HG02571 (cell line): ENCODE measurements around the gene PDE4B.

Experiments used
- ATAC-seq: cut with Tn5 transposase; IDR thresholded peaks from one replicate; pipeline ENCODE4 v1.9.1; 2021; ENCODE audit warnings: mild to moderate bottlenecking, moderate library complexity; ENCODE audit not compliant: unreplicated experiment

The PDE4B gene

DNA sequence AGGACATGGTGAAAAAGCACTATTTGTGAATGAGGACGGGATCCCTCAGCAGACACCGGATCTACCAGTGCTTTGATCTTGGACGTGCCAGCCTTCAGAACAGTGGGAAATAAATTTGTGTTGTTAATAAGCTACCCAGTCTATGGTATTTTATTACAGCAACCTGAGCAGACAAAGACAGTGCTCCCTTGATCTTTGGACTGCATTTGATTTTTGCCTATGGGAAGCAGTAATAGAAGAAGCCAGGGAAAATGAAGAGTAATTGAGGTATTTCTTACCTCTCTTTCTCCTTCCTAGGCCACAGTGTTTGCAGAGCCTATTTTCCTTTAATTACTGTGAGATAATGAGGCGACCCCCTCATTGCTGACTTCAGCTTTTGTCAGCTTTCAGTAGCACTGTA is 87.9 kb downstream of the PDE4B start:
- ATAC-seq, result no peak

DNA sequence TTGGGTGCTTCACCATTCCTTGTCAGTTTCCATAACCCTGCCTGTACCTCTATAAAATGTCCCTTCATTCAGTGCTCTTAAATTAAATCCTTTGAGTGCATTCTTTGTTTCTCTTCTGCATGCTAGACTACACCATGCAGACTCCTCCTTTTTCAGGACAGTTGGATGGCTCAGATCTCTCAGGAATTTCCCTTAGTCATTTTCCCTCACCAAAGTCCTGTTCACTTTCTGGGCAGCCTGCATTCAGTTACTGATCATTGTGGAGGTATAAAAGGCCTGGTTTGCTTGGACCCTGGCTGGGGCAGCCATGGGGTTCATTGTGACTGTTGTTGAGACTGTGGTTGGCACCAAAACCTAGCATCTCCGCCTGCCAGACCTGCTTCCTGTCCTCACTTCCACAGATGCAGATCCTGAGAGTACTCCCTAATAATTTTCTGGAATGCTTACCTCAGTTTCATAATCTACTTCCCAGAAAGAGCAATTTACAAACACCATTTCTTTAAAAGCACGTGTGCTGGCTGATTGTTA is 88.4 kb downstream of the PDE4B start:
- no peak for ATAC-seq

DNA sequence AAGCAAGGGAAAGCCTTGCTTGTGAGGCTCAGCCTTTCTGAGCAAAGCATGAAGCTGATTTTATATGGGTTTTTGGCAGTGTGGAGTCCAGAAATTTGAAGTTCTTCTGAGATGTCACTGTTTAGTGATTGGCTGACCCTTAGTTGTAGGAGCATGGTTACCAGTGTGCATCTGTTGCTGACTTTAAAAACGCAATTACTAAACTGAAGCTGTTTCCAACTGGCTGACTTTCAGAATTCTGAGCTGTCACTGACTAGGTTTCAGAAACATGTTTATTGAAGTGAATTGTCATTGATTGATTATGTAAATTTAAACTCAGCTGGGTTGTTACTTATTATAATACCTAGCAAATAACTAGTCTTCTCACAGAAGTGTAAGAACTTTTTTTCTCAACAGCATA is 89.4 kb downstream of the PDE4B start:
- no peak for ATAC-seq

DNA sequence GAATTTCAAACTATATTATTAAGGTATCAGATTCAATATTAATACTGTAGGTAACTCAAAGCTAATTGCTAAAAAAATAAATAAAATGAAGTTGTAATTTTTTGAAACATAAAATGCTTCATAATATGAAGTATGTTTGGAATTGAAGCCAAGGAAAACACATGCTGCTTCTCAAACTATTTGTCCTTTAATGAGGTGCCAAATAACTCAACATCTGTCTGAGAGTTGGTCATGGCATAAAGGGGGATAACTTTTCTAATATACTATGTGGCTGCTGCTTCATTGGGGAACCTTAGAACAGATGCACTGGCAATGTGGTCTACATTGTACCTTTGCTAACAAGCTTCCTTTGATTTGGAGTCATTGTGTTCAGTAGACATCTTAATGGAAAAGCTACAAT is 96.7 kb downstream of the PDE4B start:
- ATAC-seq, result no peak

DNA sequence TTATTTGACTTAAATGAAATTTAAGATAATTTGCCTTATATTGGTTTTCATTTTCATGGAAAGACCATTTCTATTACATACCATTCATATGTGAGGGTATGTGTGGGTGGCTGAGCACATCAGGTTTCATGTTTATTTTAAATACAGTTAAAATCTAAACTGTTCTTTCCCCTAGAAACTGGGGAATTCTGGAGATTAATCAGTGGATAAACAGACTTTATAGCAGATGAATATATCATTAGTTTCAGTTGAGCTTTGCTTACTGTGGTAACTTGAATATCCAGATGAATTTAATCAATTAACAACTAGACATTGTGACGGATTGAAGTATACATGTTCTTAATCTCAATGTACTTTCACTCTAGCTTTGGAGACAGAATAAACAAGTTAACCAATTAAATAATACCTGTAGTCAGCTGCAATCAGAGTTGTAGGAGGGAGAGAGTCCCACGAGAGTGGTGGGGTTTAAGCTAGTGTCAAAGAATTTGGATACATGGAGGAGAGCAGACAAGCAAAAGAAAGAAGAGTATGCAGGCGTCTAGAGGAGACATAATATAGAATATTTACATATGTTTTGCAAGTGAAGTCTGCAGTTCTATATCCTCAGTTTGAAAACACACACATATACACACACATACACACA is 97.6 kb downstream of the PDE4B start:
- no peak for ATAC-seq

DNA sequence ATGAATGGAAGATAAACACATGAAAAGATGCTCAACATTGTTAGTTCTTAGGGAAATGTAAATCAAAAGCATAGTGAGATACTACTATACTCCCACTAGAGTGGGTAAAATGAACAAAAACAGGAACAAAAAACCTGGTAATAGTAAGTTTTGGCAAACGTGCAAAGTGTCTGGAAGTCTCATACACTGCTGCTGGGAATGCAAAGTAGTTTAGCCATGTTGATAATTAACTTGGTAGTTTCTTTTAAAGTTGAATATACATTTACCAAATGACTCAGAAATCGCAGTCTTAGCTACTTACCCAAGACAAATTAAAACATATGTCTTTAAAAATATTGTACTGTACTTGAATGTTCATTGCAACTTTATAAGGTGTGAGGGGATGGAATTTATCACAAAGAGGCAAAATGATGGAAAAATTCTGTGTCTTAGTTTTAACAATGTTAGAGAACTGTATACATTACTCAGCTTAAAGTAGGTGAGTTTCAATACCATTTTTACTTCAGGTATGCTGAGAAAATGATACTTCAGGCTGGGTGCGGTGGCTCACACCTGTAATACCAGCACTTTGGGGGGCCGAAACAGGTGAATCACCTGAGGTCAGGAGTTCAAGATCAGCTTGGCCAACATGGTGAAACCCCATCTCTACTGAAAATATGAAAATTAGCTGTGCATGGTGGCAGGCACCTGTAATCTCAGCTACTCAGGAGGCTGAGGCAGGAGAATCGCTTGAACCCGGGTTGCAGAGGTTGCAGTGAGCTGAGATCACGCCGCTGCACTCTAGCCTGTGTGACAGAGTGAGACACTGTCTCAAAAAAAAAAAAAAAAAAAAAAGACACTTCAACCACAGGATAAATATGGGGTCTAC is 102.3 kb downstream of the PDE4B start:
- peak; percentile 79 for ATAC-seq

DNA sequence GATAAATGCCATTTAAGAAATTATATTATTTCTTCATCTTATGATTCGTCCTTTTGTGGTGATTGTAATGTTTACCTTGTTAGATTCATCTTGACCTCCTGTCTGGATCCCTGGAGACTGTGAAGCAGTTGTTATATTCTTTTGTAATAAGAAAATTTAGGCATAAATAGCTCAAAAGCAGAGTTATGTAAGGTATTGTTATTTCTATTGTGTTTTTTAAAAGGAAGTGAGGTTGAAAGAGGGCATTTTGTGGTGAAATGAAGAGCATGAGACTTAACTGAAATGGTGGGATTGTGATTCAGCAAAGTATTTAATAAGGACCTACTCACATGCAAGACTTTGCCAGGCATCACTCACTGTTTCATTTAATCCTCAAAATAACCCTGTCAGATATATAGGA is 104.0 kb downstream of the PDE4B start:
- ATAC-seq, result no peak

DNA sequence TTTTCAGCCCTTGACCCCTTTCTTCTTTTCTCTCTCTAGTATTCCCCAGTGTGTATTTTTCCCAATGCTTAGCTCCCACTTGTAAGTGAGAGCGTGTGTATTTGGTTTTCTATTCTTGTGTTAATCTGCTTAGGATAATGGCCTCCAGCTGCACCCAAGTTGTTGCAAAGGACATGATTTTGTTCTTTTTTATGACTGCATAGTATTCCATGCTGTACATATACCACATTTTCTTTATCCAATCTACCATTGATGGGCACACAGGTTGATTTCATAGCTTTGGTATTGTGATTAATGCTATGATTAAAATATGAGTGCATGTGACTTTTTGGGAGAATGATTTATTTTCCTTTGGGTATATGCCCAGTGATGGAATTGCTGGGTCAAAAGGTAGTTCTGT is 104.8 kb downstream of the PDE4B start:
- no peak for ATAC-seq

DNA sequence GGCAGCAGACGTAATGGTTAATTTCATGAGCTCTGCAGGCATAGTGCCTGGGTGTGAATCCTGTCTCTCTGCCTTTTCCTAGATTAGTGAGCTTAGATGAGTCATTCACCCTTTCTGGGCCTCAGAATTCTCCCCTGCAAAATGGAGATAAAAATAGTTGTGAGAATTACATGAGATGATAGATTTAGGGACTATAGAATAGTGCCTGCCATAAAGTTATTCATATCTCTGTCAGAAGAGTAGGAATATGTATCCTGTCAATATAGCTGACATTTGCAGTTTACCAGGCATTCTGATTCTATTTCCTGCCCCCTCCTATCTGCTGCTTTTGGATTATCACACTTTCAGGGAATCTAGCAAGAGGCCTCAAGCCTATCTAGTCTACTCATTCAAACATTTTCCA is 112.0 kb downstream of the PDE4B start:
- no peak for ATAC-seq

DNA sequence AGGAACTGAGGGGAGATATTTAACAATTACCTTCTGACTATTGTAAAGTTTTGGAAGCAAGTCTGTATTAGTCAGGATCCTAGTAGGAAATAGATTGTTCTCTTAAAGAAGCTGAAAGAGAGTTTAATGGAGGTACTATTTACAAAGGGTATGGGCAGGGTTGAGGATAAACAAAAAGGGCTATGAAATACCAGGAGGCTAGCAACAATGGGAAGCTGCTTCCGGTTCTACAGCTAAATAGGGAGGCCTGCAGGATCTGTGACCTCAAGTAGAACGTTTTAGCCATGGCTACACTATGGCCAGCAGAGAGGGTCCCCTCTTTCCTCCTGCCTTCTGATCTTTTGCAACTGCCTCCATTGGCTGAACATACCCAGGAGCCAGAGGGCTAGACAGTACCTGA is 117.7 kb downstream of the PDE4B start:
- no peak for ATAC-seq

DNA sequence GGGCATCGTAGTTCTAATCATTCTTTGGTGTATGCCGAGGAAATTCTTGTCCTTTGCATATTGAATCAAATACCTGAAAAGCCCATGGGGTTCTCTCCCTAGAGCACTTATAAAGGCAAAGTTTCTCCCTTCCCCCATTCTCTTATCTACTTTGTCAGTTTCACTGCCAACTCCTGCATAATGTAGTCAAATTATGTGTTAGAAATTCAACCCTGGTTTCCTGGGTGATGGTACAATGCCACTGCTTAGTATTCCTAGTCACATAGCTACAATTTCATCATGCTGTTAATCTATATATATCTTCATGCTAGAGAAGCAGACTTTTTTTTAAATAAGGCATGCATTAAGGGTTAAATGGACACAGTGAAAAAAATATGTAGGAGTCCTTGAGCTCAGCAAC is 119.0 kb downstream of the PDE4B start:
- no peak for ATAC-seq

DNA sequence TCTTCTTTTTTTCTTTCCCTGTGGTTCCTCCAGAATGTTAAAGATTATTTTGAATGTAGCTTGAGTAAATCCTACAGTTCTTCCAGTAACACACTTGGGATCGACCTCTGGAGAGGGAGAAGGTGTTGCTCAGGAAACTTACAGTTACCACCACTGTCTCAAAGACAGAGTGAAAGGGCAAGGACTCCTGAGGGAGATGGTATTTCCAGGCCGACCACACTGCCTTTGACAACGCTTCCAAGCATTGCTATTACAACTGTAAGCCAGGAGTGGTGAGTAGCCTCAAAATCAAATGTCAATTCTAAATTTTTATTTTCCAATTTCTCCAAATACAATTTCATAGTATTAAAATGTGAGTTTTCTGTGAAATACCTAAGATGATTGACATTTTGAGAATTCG is 125.9 kb downstream of the PDE4B start:
- ATAC-seq, result no peak

DNA sequence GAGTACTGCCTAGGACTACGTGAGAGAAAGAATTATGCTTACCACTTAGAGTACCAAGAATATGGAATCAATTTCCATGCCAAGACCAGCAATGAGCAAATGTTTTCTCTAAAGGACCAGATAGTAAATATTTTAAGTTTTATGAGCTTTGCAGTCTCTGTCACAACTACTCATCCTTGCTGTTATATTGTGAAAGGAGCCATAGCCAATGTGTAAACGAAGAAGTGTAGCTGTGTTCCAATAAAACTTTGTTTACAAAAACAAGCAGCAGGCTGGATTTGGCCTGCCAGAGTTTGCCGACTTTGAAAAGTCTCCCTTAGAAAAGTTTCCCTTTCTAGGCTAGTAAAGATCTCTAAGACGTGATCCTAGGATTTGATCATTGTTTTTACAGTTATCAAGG is 128.8 kb downstream of the PDE4B start:
- ATAC-seq, result no peak

DNA sequence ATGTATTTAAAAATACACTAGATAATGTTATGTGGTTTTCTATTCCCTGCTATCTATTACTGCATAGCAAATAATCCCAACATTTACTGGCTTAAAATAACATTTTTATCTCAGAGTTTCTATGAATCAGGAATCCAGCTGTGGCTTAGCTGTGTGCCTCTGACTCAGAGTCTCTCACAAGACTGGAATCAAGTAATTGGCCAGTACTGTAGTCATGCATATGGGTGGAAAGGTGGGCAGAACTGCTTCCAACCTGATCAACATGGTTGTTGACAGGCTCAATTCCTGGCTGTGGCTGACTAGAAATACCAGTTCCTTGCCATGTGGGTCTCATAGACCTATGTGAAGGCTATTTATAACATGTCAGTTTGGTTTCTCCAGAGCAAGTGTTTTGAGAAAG is 131.8 kb downstream of the PDE4B start:
- no peak for ATAC-seq

DNA sequence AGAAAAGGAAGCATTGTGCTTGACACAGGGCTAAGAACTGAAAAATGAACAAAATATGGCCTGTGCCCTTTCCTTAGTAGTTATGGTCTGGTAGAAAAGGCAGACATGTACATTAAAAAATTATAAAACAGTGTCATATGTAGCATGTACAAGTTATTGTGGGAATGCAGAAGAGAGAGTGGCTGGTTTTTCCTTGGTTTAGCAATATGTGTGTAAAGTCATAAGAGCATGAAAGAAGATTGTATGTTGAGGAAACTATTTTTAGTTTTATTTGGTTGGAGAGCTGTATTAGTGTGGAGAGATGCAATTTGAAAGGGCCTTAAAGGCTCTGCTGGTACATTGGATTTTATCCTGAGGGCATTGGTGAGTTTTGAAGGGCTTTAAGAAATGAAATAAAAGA is 145.8 kb downstream of the PDE4B start:
- ATAC-seq, result no peak

DNA sequence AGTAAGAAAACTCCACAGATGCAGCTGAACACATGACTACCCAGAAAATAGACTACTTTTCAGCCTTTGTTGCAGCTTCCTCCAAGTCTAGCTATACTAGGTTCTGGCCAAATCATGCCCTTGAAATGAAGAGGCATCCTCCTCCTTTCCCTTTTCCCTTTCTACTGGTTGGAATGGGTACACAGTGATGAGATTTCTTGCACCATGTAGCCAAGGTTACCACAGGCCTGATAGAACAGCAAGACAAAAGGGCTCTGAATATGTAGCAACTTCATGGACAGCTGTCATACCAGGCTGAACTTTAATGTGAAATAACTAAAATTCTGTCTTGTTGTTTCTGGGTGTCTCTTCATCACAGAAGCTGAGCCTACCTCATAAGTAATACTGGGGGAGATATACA is 146.5 kb downstream of the PDE4B start:
- no peak for ATAC-seq

DNA sequence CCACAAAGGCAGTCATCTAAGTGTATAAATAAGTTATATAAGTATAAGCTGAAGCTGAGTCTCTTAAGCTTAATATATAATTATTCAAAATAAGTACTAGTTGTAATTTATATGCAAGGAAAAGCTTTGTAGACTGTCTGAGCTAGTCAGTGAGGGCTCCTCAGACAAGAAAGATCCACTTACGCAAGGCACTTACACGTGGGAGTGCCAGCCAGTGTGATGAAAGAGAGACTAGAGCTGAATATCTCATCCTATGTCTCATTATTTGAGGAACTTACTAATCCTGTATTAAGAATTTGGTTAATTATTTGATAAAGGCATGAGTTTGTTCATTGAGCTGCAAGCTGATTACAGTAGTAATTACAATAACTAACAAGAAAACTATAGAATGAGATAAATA is 146.9 kb downstream of the PDE4B start:
- no peak for ATAC-seq

DNA sequence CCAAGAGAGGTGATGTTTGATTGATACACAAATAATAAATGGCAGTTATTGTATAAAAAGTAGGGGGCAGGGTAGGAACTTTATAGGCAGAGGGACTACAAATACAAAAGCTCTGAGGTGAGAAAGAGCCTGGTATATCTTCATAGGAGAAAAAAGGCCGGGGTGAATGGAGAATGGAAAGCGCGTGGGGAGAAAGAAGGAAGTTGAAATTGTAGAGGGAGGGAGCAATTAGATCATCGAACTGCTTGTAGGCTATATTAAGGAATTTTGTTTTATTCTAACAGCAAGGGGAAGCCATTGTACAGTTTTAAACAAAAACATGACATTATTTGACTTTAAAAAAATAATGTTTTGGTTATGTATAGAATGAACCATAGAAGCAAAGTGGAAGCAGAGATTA is 147.4 kb downstream of the PDE4B start:
- ATAC-seq, result no peak

DNA sequence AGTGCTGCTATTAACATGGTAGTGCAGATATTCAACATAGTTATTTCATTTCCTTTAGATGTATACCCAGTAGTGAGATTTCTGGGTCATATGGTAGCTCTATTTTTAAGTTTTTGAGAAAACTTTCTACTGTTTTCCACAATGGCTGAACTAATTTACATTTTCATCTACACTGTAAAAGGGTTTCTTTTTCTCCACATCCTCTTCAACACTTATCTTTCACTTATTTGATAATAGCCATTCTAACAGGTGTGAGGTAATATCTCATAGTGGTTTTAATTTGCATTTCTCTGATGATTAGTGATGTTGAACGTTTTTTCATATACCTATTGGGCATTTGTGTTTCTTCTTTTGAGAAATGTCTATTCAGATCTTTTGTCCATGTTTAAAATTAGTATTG is 149.8 kb downstream of the PDE4B start:
- ATAC-seq, result no peak

DNA sequence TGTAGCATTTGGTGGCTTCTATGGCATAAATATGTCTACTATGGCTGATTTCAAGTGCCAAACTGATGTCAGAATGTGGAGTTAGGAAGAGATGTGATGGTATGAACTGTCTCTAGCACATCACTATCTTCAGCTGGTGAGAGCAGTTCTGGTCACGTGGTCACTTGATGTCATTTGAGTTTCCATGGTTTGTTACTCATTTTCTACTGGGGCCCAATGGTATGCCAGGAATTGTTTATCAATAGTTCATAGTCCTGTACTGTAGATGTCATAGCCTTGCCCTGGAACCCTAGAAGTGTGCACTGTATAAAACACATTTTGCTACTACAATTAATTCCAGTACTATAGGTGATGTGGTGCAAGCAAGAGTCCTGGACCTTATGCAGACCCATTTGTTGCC is 153.7 kb downstream of the PDE4B start:
- ATAC-seq, result no peak

DNA sequence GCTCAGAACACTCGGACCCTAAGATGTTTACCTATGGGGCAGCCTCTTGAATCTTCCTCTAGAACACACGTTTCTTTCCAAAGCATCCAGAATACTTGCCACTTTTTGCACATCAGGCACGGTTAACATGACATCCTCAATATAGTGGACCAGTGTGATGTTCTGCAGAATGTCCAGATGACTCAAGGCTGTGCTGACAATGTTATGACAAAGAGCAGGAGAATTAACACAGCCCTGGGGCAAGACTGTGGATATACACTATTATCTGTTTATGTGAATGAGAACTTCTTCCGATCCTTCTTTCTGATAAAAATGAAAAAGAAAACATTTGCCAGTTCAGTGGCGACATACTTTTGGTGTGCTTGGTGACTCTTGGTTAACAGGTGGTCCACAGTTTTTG is 154.3 kb downstream of the PDE4B start:
- no peak for ATAC-seq

DNA sequence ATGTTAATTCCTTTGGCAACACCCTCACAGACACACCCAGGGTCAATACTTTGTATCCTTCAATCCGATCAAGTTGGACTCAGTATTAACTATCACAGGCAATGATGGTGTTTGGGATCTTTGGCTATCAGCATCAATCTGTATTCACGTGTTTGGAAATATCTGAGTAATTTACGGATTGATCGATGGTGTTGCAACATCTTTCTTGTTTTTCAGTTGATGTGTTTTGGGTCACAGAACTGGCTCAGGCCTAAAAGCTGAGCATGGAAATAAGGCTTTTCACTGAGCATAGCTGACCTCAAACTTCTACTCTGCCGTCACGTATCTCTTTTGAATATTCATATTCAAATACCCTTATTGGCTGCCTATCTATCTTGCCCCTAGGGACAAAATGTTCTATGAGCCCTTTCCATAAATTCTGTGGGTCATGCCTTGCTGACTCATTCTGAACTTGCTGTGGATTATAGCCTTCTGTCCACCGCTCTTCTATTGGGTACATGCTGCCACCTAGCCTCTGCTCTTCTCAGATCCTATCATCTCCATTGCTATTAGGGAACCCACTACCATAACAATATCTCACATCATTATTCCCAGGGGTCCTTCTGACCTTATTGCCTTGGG is 156.0 kb downstream of the PDE4B start:
- ATAC-seq, result no peak
